HepG2 (cell line): ENCODE measurements around the gene SPRY1. TPM values are rescaled to one million over a fixed set of nuclear protein-coding genes. Genes with fewer than 3 reads are reported as not detected.

Experiments used
- ATAC-seq: fragments of 200-7000 bp; cut with Tn5 transposase; 3 replicates; pipeline ENCODE4 v1.9.1; 2020; ENCODE audit warnings: mild to moderate bottlenecking, moderate library complexity
- BruUV-seq: library from RNA; stranded (reverse); fragments of 400-500 nt; replicated peaks from 2 replicates; lab custom pipeline; 2021; lab: Mats Ljungman, UMichigan
- CTCF ChIA-PET: fragments of 300-600 bp; formaldehyde crosslinking; extraction: SDS; loops from one replicate; lab custom pipeline; 2021; ENCODE audit warnings: low total read pairs, inconsistent platforms, low intra/inter-chr PET ratio; lab: Yijun Ruan, JAX
- POLR2A ChIA-PET: fragments of 350-600 bp; sonication (Branson Sonifier 250); formaldehyde crosslinking; loops from one replicate; lab custom pipeline; 2020; ENCODE audit warnings: antibody characterized with exemption, inconsistent platforms; lab: Yijun Ruan, JAX
- DNase-seq: peaks from one replicate; pipeline ENCODE4 v3.0.0-alpha.2; 2015; ENCODE audit warnings: low spot score
- FAIRE-seq: peaks from 3 replicates; lab custom pipeline; 2011; peaks lifted over from hg19 to GRCh38; lab: Jason Lieb, UNC
- H2AFZ ChIP-seq: one replicate; pipeline ENCODE4 v1.6.1; 2011; ENCODE audit warnings: low read length, inconsistent platforms
- H3K27ac ChIP-seq: fragments of 300-600 bp; 3 replicates; pipeline ENCODE4 v1.8.0; 2011; ENCODE audit warnings: mixed run types, mild to moderate bottlenecking, mixed read lengths, low read length, inconsistent platforms; ENCODE audit not compliant: insufficient read depth; ENCODE audit errors: extremely low read length
- H3K27me3 ChIP-seq, 2 experiments: fragments of 200-600 bp in 1 of 2; 2 replicates in 1 of 2; 3 replicates in 1 of 2; pipeline versions ENCODE4 v1.6.0 to v1.8.0; 2011; ENCODE audit warnings: low read length in 2 of 2, mild to moderate bottlenecking in 2 of 2, moderate library complexity in 2 of 2, inconsistent platforms in 1 of 2; ENCODE audit not compliant: insufficient read depth in 2 of 2, control insufficient read depth in 1 of 2
- H3K36me3 ChIP-seq, 2 experiments: fragments of 200-600 bp in 1 of 2; replicated peaks in 1 of 2; 2 replicates in 1 of 2; 3 replicates in 1 of 2; pipeline versions ENCODE4 v1.5.1 to v1.8.0; 2011; ENCODE audit warnings: low read length in 2 of 2, inconsistent platforms in 1 of 2; ENCODE audit not compliant: insufficient read depth in 2 of 2, control insufficient read depth in 1 of 2
- H3K4me1 ChIP-seq: 2 replicates; pipeline ENCODE4 v1.5.1; 2012; ENCODE audit warnings: low read length, inconsistent platforms; ENCODE audit not compliant: insufficient read depth
- H3K4me2 ChIP-seq: 2 replicates; pipeline ENCODE4 v1.6.0; 2011; ENCODE audit warnings: low read depth, low read length, inconsistent platforms
- H3K4me3 ChIP-seq, 3 experiments: fragments of 200-600 bp in 1 of 3; sonication (generic), shearing (Covaris generic) in 1 of 3; replicated peaks in 1 of 3; 2 replicates each; pipeline ENCODE4 v1.5.1; 2011 to 2016; ENCODE audit warnings: low read length in 3 of 3, inconsistent platforms in 2 of 3, low read depth in 2 of 3, mild to moderate bottlenecking in 2 of 3, control low read depth in 1 of 3, mixed read lengths in 1 of 3; ENCODE audit not compliant: insufficient read depth in 1 of 3
- H3K79me2 ChIP-seq: one replicate; pipeline ENCODE4 v1.6.1; 2011; ENCODE audit warnings: low read length, inconsistent platforms; ENCODE audit not compliant: insufficient read depth
- H3K9ac ChIP-seq: 2 replicates; pipeline ENCODE4 v1.6.0; 2011; ENCODE audit warnings: mild to moderate bottlenecking, low read depth, low read length, inconsistent platforms; ENCODE audit not compliant: insufficient read depth
- H3K9me3 ChIP-seq: 2 replicates; pipeline ENCODE4 v1.5.1; 2012; ENCODE audit warnings: mild to moderate bottlenecking, low read length
- H4K20me1 ChIP-seq: 2 replicates; pipeline ENCODE4 v1.6.0; 2011; ENCODE audit warnings: inconsistent platforms, mild to moderate bottlenecking, low read length, moderate library complexity; ENCODE audit not compliant: insufficient read depth
- BCLAF1 ChIP-seq: fragments of 450-650 bp; IDR thresholded peaks from 2 replicates; pipeline ENCODE4 v1.6.1; 2017; ENCODE audit warnings: mild to moderate bottlenecking
- GPBP1L1 ChIP-seq: sonication (generic); formaldehyde crosslinking; IDR thresholded peaks from 2 replicates; pipeline ENCODE4 v1.5.0; 2020; ENCODE audit warnings: mild to moderate bottlenecking, missing genetic modification reagents
- NFE2L2 ChIP-seq: fragments of 150-350 bp; IDR thresholded peaks from 2 replicates; pipeline ENCODE4 v1.6.1; 2014; ENCODE audit warnings: low read length
- SALL2 ChIP-seq: sonication (generic); formaldehyde crosslinking; IDR thresholded peaks from 2 replicates; pipeline ENCODE4 v1.8.1; 2023; ENCODE audit warnings: mild to moderate bottlenecking, missing genetic modification reagents, inconsistent platforms
- SOX6 ChIP-seq, 2 experiments: fragments of 450-650 bp in 1 of 2; sonication (generic) in 1 of 2; formaldehyde crosslinking in 1 of 2; IDR thresholded peaks; 2 replicates each; pipeline versions ENCODE4 v1.4.0 to v1.6.1; 2017 to 2020; ENCODE audit warnings: antibody characterized with exemption in 1 of 2, mild to moderate bottlenecking in 1 of 2, missing genetic modification reagents in 1 of 2
- ZNF24 ChIP-seq: fragments of 450-650 bp; IDR thresholded peaks from 2 replicates; pipeline ENCODE4 v1.6.1; 2017; ENCODE audit warnings: antibody characterized with exemption, mild to moderate bottlenecking
- WGBS: methylation state at CpG from one replicate; pipeline ENCODE4 v1.1.6; 2017; ENCODE audit warnings: low lambda C conversion rate; 5-methylcytosine and 5-hydroxymethylcytosine counted together
- in situ Hi-C: cut with HindIII; loops from 2 replicates; pipeline ENCODE4 v1.10.0; 2017; ENCODE audit warnings: low pct_unique_long_range_greater_than_20kb; ENCODE audit not compliant: extremely low pct_ligation_motif_present
- intact Hi-C: fragments of 100-400 bp; cut with micrococcal nuclease; formaldehyde crosslinking; loops from one replicate; pipeline ENCODE4 v1.10.0; 2022; ENCODE audit not compliant: unreplicated experiment
- polyA plus RNA-seq, 8 experiments: library from polyadenylated mRNA; depleted of rRNA in 3 of 8; stranded (reverse) in 7 of 8; unstranded in 1 of 8; fragments of >200 nt; fragmentation: Illumina TruSeq in 4 of 8; extraction: Trizol in 4 of 8; gene quantifications; 2 replicates each; pipeline versions ENCODE4 v1.2.1 to v1.2.3, GENCODE V29; 2011 to 2016; ENCODE audit warnings: low read depth in 4 of 8, missing spikeins in 1 of 8, mixed read lengths in 1 of 8; ENCODE audit not compliant: insufficient read depth in 1 of 8
- total RNA-seq, 5 experiments: library from RNA; depleted of rRNA; stranded (reverse); fragments of >200 nt; fragmentation: Illumina TruSeq; extraction: Trizol; gene quantifications; 2 replicates each; pipeline ENCODE4 v1.2.3, GENCODE V29; 2016; ENCODE audit warnings: low read depth in 1 of 5
- TF ChIP-seq, protein P1 (sequence below): sonication (generic); formaldehyde crosslinking; conservative IDR thresholded peaks from 2 replicates; pipeline ENCODE4 v1.5.0; 2020; ENCODE audit warnings: missing genetic modification reagents

Gene SPRY1
- total and polyA plus RNA-seq, 2 of the 13 experiments (the other 11 are each of a cell fraction or from before 2014, with no cell fraction given): 24.7 to 33.4 TPM

- Histone ChIP-seq H3K4me1 (peaks cover 19% of the 10 kb centered on the region), H3K27ac (no peak overlapping the region), H3K27me3 (no peaks in the 10 kb centered on the region), H3K9me3 (no peaks in the 10 kb centered on the region), H3K4me3 (no peak overlapping the region), H3K36me3 (no peaks in the 10 kb centered on the region), H2AFZ (no peak overlapping the region), H3K79me2 (no peaks in the 10 kb centered on the region), H3K4me2 (no peak overlapping the region), H3K9ac (no peak overlapping the region), H4K20me1 (no peaks in the 10 kb centered on the region)
- DNase-seq: no peak
- ChIA-PET CTCF (no interaction called here), POLR2A (no interaction called here)
- TF ChIP-seq GPBP1L1 (CRISPR knock-in tag) (no peak), SALL2 (no peak), NFE2L2 (no peak), ZNF24 (no peak), BCLAF1 (no peak), SOX6 (IDR thresholded peaks at IDR 0.05) (no peak), SOX6 (CRISPR knock-in tag; IDR thresholded peaks at IDR 0.05) (no peak)
- TF ChIP-seq, protein P1, sequence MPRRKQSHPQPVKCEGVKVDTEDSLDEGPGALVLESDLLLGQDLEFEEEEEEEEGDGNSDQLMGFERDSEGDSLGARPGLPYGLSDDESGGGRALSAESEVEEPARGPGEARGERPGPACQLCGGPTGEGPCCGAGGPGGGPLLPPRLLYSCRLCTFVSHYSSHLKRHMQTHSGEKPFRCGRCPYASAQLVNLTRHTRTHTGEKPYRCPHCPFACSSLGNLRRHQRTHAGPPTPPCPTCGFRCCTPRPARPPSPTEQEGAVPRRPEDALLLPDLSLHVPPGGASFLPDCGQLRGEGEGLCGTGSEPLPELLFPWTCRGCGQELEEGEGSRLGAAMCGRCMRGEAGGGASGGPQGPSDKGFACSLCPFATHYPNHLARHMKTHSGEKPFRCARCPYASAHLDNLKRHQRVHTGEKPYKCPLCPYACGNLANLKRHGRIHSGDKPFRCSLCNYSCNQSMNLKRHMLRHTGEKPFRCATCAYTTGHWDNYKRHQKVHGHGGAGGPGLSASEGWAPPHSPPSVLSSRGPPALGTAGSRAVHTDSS (CRISPR knock-in tag): no peak
- ATAC-seq: no peak
- BruUV-seq: no TSS peak
- 92% methylated on average over 1 of the region's 1 CpG for WGBS
- in situ Hi-C loops (no loop called here), intact Hi-C loops (no loop called here)
- FAIRE-seq: no peak
These were observed 34.5 kb upstream of the SPRY1 start for GRCh38 chr4:123362103-123362502.
